HG03039 (cell line): ENCODE results near the gene TMEM108.
A peak's percentile ranks its signal among the peaks of the same experiment; 100 is the strongest.

Experiments used
- ATAC-seq: cut with Tn5 transposase; IDR thresholded peaks from one replicate; pipeline ENCODE4 v1.9.1; 2021; ENCODE audit warnings: mild to moderate bottlenecking, moderate library complexity; ENCODE audit not compliant: unreplicated experiment

The TMEM108 gene

GRCh38 chr3:133270631-133271030 lies 232.4 kb downstream of the TMEM108 start:
- ATAC-seq = no peak

DNA sequence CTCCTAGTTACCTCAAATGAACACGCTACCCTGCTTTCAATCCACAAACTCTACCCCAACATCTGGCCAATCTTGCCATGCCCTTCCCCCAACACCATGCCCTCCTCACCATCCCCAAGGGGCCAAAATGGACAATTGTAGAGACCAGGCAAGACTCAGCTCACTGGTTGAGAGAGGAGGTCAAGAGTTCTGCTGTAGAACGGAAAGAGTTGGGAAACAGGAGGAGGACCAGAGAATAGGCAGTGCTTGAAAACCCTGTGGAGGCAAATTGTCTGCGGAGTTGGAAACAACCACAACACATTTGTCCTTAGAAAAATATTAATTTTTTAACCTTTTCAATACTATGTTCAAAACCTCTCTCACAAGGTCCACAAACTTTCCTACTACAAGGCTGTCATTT lies 232.9 kb downstream of the TMEM108 start:
- ATAC-seq = no peak

GRCh38 chr3:133271539-133271938 lies 233.3 kb downstream of the TMEM108 start:
- no peak for ATAC-seq

DNA sequence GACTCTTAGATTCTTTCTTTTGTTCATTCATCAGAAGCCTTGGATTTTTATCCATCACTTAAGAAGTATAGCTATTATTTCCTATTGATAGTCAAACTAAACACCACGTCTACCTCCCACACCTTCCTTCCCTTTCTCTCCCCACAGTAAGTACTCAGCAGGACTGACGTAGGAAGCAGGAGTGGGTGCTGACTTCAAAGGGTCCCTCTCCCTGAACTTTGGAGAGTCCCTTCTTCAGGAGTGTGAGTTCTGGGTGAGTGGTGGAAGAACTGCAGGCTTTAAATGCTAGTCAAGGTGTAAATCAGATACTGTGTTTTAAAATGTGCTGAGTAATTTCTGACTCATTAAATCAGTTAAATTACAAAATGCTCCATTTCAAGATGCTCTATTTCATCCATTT lies 235.2 kb downstream of the TMEM108 start:
- ATAC-seq = no peak

GRCh38 chr3:133274477-133274876 lies 236.3 kb downstream of the TMEM108 start:
- ATAC-seq = no peak

DNA sequence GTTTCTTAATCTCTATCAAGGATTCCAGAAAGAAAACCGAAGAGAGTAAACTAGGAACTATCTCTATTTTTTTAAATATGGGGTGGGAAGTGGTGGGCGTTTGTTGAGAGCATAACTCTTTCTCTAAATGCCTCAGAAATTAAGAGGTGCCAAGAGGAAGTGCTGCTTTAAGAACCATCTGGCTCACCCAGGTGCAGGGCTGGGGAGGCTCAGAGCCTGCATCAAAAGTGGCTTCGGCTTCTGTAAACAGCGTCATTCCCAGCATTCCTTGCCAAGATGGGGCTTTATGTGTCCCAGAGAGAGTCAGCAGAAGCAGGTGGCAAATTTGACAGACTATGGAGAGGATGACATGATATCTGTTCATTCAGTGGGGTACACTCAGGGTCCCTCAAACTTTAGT lies 238.4 kb downstream of the TMEM108 start:
- ATAC-seq = no peak

GRCh38 chr3:133277813-133278212 lies 239.6 kb downstream of the TMEM108 start:
- no peak for ATAC-seq

- no peak for ATAC-seq
Observed at GRCh38 chr3:133278260-133279043, 240.3 kb downstream of the TMEM108 start.

DNA sequence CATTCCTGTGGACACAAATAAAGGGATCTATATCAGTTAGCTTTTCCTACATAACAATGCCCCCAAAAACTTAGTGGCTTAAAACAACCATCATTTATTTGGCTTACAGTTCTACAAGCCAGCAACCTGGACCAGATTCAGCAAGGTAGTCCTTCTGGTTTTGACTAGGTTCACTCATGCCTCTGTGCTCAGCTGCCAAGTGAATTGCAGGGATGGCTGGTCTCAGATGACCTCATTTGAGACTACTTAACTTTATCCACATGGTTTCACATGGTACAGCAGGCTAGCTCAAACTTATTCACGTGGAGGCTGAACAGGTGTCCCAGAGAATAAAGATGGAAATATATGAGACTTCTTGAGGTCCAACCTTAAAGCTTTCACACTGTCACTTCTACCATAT lies 242.4 kb downstream of the TMEM108 start:
- no peak for ATAC-seq

- no peak for ATAC-seq
Observed at GRCh38 chr3:133282236-133282635, 244.0 kb downstream of the TMEM108 start.

GRCh38 chr3:133283958-133284807 lies 246.0 kb downstream of the TMEM108 start:
- no peak for ATAC-seq

DNA sequence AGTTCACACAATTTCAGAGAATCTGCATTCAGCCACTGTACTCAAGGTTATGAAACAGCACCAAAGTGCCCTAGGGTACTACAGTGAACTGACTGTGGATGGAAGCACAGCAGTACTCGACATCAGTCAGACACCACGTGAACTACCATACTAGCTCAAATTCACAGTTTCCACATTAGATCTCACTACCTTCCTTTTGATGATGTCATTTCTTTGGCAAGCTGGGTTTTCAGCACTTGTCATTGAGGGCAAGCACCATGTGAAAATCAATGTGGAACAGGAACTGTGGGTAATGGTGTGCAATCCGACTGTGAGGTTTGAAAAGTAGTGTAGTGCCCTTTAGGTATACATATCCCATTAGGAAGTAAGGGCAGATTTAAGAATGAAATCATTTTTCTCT lies 251.1 kb downstream of the TMEM108 start:
- ATAC-seq = no peak

GRCh38 chr3:133292296-133292695 lies 254.1 kb downstream of the TMEM108 start:
- ATAC-seq = no peak

DNA sequence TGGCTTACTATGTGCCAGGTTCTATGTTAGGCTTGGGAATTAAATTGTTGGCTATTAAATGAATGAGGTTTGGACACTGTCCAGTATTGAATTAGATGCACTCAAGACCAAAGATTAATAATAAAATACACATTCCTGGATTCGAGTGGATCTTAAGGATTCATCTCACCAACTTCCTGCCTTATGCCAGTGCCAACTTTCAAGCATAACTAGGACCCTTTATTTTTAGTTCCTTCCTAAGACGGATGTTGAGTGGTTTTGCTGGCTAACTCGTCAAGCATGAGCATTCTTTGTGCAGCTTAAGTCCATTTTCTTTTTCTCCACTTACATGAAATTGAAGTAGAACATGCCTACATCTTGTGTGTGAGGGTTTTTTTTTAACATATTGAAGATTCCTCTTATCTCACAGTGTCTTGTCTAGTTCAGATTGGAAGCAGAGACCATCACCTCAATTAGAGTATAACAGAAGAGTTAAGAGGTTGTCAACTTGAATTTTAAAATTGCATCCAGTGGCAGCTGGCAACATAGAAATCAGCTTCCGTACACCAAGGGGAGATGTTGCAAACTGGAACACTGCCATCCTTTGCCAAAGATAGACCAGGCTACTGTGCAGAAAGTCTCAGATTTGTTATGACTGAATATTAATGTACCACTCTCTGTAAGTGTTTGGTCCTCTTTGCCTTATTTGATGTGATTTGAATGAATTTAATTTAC lies 255.4 kb downstream of the TMEM108 start:
- ATAC-seq = no peak

- ATAC-seq = no peak
Observed at GRCh38 chr3:133294253-133294652, 256.1 kb downstream of the TMEM108 start.

DNA sequence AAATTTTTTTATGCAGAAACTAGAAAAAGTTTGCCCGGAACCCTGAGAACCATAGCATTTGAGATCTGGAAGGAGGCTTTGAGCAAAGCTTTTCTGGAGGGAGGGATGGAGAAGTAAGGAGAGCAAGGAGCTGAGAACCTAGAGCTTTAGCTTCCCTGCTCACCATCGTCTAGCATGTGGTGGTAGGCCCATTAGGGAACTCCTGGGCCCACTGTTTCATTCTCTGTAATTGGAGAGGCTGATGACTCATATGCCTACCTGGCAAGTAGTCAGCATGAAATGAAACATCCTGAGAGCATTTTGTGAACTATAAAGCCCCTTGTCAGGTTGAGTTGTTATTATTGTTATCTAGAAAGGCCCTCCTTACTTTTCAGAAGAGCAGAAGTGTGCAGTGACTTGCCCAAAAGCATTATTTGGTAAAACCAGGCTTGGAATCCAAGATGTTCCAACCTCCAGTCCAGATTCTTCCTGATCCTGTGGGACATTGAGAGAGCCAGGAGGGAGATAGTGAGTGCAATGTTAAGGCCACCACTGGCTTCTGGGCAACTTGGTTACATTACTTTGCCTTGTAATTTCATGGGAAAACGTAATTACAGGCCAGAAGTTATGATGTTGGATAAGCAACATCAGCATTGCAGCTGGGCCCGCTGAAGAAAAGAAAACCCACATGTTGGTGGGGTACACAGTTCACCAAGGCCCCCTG lies 257.2 kb downstream of the TMEM108 start:
- ATAC-seq = peak; percentile 76

DNA sequence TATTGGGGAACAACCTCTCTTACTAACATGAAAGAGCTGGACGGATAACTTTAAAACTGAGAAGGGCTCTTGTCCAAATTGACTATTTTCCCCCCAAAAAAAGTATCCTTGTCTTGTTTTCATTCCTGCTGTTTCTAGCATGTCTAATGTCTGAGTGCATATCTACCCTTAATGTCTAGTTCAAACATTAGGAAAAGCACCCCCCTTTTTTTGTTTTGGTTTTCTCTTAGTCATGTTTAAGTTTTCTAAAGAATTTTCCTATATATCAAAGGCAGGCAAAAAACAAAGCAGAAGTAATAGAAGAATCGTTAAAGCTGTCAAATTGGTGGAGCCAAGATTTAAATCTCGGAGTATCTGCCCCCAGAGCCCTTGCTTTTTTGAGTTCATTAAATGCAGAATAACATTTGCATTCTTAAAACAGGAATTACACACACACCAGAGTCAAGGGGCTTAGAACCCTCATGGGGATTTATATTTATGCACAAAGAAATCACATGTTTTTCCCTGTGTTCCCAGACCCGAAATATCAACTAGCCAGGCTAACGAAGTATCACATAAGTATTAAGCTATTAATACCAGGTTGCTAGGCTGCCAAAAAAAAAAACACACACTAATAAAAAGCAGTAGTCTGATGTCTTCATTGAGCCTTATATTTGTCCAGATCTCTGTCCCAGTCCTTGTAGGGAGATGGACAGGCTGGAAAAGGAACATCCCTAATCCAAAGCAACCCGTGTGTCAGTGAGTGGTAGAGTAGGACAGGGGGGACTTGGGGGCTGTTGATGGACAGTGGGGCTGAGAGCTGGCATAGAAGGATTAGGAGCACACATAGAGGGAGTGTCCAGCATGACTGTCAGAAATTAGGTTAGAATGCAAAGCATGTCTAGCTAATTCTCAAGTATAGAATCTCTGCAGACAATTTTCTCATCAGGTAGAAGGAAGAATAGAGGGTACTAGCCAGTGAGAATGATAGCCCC lies 258.0 kb downstream of the TMEM108 start:
- no peak for ATAC-seq

DNA sequence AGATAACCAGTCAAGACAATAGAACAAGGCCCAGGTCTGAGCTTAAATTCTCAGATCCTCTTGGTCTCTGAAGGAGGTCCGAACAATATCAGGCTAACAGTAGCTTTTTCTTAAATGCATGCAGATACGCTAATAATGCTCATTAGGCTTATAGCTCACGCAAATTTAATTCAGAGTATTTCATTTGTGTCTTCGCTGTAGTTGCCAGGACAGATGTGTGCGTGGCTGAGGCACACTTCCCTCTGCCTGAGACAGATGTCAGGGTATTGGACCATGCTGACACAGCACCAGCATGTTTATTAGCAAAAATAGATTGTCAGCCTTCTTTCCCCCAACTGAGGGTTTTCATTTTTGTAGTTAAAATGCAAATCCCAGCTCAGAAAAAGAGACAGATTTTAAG lies 258.8 kb downstream of the TMEM108 start:
- no peak for ATAC-seq

- no peak for ATAC-seq
Observed at GRCh38 chr3:133300102-133300501, 261.9 kb downstream of the TMEM108 start.

DNA sequence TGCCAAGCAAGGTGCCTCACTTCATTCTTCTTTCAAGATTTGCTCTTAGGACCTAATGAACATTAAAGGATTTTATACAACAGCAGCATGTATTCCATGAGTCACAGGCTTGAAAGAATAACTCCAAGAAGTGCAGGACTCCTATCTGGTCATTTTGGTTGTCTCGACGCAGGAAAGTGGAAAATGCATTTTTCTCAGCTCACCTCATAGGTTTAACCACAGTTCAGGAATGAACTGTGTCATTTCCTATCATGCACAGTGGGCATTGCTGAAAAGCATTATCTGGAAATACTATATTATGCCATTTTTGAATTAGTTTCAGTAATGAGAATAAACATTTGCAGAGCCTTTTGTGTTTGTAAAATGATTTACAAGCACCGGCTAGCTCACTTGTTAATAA lies 263.0 kb downstream of the TMEM108 start:
- ATAC-seq = no peak
